ENCODE data around the gene CENPE.

The CENPE gene

DNA sequence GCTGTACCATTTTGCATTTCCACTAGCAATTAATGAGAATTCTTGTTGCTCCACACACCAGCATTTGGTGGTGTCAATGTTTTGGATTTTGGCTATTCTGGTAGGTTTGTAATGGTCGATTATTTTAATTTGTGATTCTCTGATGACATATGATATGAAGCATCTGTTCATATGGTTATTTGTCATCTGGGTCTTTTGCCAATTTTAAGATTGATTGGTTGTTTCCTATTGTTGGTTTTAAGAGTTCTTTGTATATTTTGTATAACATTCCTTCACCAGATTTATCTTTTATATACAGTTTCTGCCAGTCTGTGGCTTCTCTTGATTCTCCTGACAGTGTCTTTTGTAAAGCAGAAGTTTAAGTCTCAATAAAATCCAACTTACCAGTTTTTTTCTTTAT lies 80.0 kb downstream of the CENPE start:
- H3K36me3 ChIP-seq (replicated peaks): no peaks in the 10 kb centered on the region
- DNase-seq: no peak
- no peaks in the 10 kb centered on the region for H3K27me3 ChIP-seq (replicated peaks)
- no peak for TF ChIP-seq CTCF (IDR thresholded peaks at IDR 0.05; ENCODE audit: low read depth, low read length, missing control alignments)
- in situ Hi-C loops (cut with HindIII; ENCODE audit: low pct_ligation_motif_present, low sequenced_read_pairs): no loop called here
- no peak overlapping the region for H3K27ac ChIP-seq
- no peak overlapping the region for H3K4me3 ChIP-seq (ENCODE audit: low read depth, low read length)

GRCh38 chr4:103111598-103111997 lies 86.5 kb downstream of the CENPE start:
- in situ Hi-C loops (cut with HindIII; ENCODE audit: low pct_ligation_motif_present, low sequenced_read_pairs): no loop called here
- H3K27me3 ChIP-seq (replicated peaks): no peaks in the 10 kb centered on the region
- TF ChIP-seq CTCF (IDR thresholded peaks at IDR 0.05; ENCODE audit: low read depth, low read length, missing control alignments): no peak
- no peak overlapping the region for H3K4me3 ChIP-seq (ENCODE audit: low read depth, low read length)
- no peak for DNase-seq
- no peak overlapping the region for H3K27ac ChIP-seq
- peaks cover 3% of the 10 kb centered on the region for H3K36me3 ChIP-seq (replicated peaks)

GRCh38 chr4:103108542-103108941 lies 89.6 kb downstream of the CENPE start:
- Histone ChIP-seq H3K4me3 (ENCODE audit: low read depth, low read length) (no peak overlapping the region), H3K27ac (no peak overlapping the region)
- in situ Hi-C loops (cut with HindIII; ENCODE audit: low pct_ligation_motif_present, low sequenced_read_pairs): no loop called here

DNA sequence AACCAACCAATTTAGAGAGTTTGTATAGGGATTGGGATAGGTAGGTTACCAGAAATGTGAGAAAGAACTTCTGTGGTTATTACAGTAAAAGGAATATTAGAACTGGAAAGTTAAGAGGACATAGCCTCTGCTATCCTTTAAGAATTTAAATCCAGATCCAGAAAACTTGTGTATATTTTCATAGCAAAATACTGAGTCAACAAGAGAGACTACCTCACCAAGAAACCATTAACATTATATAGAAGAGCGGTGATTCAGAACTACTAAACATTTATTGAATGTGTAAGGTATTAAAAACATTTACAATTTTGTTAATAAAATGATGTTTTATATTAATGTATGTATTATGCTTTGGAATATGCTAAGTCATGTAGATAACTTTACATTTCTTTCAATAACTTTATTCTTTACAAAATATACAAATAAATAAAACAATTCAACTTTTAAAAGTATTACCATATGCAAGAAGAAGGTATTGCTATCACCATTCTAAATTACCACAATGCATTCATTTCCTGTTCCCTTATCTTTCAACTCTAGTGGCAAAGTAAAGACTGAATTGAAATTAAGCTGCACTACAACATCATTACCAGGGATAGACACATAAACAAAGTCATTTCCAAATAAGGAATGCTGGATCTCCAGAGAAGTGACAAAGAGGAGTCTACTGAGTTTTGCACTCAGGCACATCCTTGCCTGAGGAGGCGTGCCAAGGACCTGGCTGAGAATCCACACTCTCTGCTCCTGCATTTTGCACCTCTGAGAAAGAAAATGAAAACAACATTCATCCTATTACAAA lies 92.4 kb downstream of the CENPE start:
- in situ Hi-C loops (cut with HindIII; ENCODE audit: low pct_ligation_motif_present, low sequenced_read_pairs): no loop called here
- H3K27ac ChIP-seq: no peak overlapping the region
- TF ChIP-seq CTCF (IDR thresholded peaks at IDR 0.05; ENCODE audit: low read depth, low read length, missing control alignments): no peak
- H3K36me3 ChIP-seq (replicated peaks): peaks cover 3% of the 10 kb centered on the region
- no peaks in the 10 kb centered on the region for H3K27me3 ChIP-seq (replicated peaks)
- H3K4me3 ChIP-seq (ENCODE audit: low read depth, low read length): no peak overlapping the region
- DNase-seq: no peak

More at GRCh38 chr4:103108542-103108941, 89.6 kb downstream of the CENPE start:
- no peaks in the 10 kb centered on the region for H3K27me3 ChIP-seq (replicated peaks)
- no peak for DNase-seq
- no peak for TF ChIP-seq CTCF (IDR thresholded peaks at IDR 0.05; ENCODE audit: low read depth, low read length, missing control alignments)
- peaks cover 3% of the 10 kb centered on the region for H3K36me3 ChIP-seq (replicated peaks)

GRCh38 chr4:103104886-103105285 lies 93.3 kb downstream of the CENPE start:
- Histone ChIP-seq H3K4me3 (ENCODE audit: low read depth, low read length) (no peak overlapping the region), H3K27ac (no peak overlapping the region), H3K36me3 (replicated peaks) (peaks cover 3% of the 10 kb centered on the region), H3K27me3 (replicated peaks) (no peaks in the 10 kb centered on the region)
- DNase-seq: no peak
- TF ChIP-seq CTCF (IDR thresholded peaks at IDR 0.05; ENCODE audit: low read depth, low read length, missing control alignments): no peak
- in situ Hi-C loops (cut with HindIII; ENCODE audit: low pct_ligation_motif_present, low sequenced_read_pairs): no loop called here

GRCh38 chr4:103100691-103101090 lies 97.5 kb downstream of the CENPE start:
- DNase-seq: no peak
- Histone ChIP-seq H3K27ac (no peak overlapping the region), H3K27me3 (replicated peaks) (no peaks in the 10 kb centered on the region), H3K36me3 (replicated peaks) (no peaks in the 10 kb centered on the region), H3K4me3 (ENCODE audit: low read depth, low read length) (no peak overlapping the region)
- in situ Hi-C loops (cut with HindIII; ENCODE audit: low pct_ligation_motif_present, low sequenced_read_pairs): no loop called here
- no peak for TF ChIP-seq CTCF (IDR thresholded peaks at IDR 0.05; ENCODE audit: low read depth, low read length, missing control alignments)
